Neural cell (in vitro differentiated cells): ENCODE results near the gene ZNF346.

Experiments
- EP300 ChIP-seq: fragments of 450-650 bp; conservative IDR thresholded peaks from 2 replicates; pipeline ENCODE4 v1.6.1; 2014; ENCODE audit warnings: antibody characterized with exemption, mild to moderate bottlenecking, moderate library complexity; ENCODE audit not compliant: poor library complexity, severe bottlenecking
- TAF1 ChIP-seq: IDR thresholded peaks from 2 replicates; pipeline ENCODE4 v1.6.1; 2012; ENCODE audit warnings: low read depth
- TF ChIP-seq, protein P1 (sequence below): fragments of 450-650 bp; IDR thresholded peaks from 2 replicates; pipeline ENCODE4 v1.5.1; 2014; ENCODE audit warnings: antibody characterized with exemption, mild to moderate bottlenecking, moderate library complexity; ENCODE audit not compliant: poor library complexity, severe bottlenecking
- TF ChIP-seq, protein P2 (sequence below): IDR thresholded peaks from 2 replicates; pipeline ENCODE4 v1.6.1; 2012; ENCODE audit warnings: borderline replicate concordance

DNA sequence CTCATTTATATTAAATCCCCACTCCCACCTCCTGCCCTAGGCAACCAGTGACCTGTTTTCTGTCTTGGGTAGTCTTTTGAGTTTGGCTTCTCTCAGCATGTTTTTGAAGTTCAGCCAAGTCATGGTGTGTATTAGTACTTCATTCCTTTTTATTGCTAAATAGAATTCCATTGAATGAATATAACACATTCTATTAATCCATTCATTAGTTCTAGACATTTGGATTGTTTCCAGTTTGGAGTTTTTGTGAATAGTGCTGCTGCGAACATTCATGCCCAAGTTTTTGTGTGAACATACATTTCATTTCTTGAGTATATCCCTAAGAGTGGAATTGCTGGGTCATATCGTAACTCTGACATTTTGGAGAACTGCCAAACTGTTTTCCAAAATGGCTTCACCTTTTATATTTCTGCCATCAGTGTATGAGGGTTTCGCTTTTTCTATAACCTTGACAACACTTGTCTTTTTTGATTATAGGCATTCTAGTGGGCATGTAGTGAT, 2.7 kb downstream of the ZNF346 start:
- TF ChIP-seq, protein P1, sequence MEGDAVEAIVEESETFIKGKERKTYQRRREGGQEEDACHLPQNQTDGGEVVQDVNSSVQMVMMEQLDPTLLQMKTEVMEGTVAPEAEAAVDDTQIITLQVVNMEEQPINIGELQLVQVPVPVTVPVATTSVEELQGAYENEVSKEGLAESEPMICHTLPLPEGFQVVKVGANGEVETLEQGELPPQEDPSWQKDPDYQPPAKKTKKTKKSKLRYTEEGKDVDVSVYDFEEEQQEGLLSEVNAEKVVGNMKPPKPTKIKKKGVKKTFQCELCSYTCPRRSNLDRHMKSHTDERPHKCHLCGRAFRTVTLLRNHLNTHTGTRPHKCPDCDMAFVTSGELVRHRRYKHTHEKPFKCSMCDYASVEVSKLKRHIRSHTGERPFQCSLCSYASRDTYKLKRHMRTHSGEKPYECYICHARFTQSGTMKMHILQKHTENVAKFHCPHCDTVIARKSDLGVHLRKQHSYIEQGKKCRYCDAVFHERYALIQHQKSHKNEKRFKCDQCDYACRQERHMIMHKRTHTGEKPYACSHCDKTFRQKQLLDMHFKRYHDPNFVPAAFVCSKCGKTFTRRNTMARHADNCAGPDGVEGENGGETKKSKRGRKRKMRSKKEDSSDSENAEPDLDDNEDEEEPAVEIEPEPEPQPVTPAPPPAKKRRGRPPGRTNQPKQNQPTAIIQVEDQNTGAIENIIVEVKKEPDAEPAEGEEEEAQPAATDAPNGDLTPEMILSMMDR, result no peak
- TF ChIP-seq EP300 (no peak), TAF1 (no peak)
- TF ChIP-seq, protein P2, sequence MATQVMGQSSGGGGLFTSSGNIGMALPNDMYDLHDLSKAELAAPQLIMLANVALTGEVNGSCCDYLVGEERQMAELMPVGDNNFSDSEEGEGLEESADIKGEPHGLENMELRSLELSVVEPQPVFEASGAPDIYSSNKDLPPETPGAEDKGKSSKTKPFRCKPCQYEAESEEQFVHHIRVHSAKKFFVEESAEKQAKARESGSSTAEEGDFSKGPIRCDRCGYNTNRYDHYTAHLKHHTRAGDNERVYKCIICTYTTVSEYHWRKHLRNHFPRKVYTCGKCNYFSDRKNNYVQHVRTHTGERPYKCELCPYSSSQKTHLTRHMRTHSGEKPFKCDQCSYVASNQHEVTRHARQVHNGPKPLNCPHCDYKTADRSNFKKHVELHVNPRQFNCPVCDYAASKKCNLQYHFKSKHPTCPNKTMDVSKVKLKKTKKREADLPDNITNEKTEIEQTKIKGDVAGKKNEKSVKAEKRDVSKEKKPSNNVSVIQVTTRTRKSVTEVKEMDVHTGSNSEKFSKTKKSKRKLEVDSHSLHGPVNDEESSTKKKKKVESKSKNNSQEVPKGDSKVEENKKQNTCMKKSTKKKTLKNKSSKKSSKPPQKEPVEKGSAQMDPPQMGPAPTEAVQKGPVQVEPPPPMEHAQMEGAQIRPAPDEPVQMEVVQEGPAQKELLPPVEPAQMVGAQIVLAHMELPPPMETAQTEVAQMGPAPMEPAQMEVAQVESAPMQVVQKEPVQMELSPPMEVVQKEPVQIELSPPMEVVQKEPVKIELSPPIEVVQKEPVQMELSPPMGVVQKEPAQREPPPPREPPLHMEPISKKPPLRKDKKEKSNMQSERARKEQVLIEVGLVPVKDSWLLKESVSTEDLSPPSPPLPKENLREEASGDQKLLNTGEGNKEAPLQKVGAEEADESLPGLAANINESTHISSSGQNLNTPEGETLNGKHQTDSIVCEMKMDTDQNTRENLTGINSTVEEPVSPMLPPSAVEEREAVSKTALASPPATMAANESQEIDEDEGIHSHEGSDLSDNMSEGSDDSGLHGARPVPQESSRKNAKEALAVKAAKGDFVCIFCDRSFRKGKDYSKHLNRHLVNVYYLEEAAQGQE, result no peak
